ENCODE results near the gene GDF2. TPM values are rescaled to one million over a fixed set of nuclear protein-coding genes. Genes with fewer than 3 reads are reported as not detected.
A peak's percentile ranks its signal among the peaks of the same experiment; 100 is the strongest.

The GDF2 gene
- total and polyA plus RNA-seq, 12 donors: not detected

GRCh38 chr10:47299611-47300428, 22.4 kb upstream of the GDF2 start, which contains the start of gene GDF10:
Gene GDF10 (plus strand): TSS chr10:47300197. CDS start chr10:47300652, 455 bp downstream.
- H3K9me3 ChIP-seq: no peaks in the 10 kb centered on the region
- TF ChIP-seq CTCF (IDR thresholded peaks at IDR 0.05): no peak
- H3K4me3 ChIP-seq: peak within 1 kb of the TSS in 9 of 10 donors; percentile 35 to 56 (median 50)
- intact Hi-C loops (cut with DNase I): loop anchor here in 1 of 10 donors (10.0 kb wide), 1 partner anchor 1115 kb away; no protein-coding TSS in a partner anchor
- WGBS, 2 donors: 5 to 11% methylated on average over 31 to 64 of the region's 64 CpGs
- H3K36me3 ChIP-seq: no peaks in the 10 kb centered on the region
- peak within 1 kb of the TSS in 2 of 10 donors; percentile 14 to 34 for H3K27ac ChIP-seq
- no peak for DNase-seq
- H3K27me3 ChIP-seq: peaks cover 8 to 87% (median 40%) of the 10 kb centered on the region in 7 donors
- peak in 4 of 8 donors; percentile 20 to 33 (median 29) for ATAC-seq
- H3K4me1 ChIP-seq: peaks cover 0 to 10% (median 4%) of the 10 kb centered on the region in 9 donors

GRCh38 chr10:47300429-47300931, 21.8 kb upstream of the GDF2 start:
- no peak for DNase-seq
- H3K9me3 ChIP-seq: no peaks in the 10 kb centered on the region
- peaks cover 0 to 10% (median 4%) of the 10 kb centered on the region in 9 donors for H3K4me1 ChIP-seq
- WGBS, 2 donors: 2 to 3% methylated on average over 57 of the region's 57 CpGs
- intact Hi-C loops (cut with DNase I): loop anchor here in 1 of 10 donors (10.0 kb wide), 1 partner anchor 1116 kb away; no protein-coding TSS in a partner anchor
- H3K4me3 ChIP-seq: peak overlapping the region in 9 of 10 donors; percentile 35 to 56 (median 50)
- peak in 4 of 9 donors; percentile 9 to 34 (median 24) for TF ChIP-seq CTCF (IDR thresholded peaks at IDR 0.05)
- peaks cover 8 to 80% (median 40%) of the 10 kb centered on the region in 7 donors for H3K27me3 ChIP-seq
- no peaks in the 10 kb centered on the region for H3K36me3 ChIP-seq
- peak overlapping the region in 1 of 10 donors; percentile 34 for H3K27ac ChIP-seq
- ATAC-seq: peak in 4 of 8 donors; percentile 18 to 59 (median 43)

- intact Hi-C loops (cut with DNase I): loop anchor here in 1 of 10 donors (10.0 kb wide), 1 partner anchor 1117 kb away; no protein-coding TSS in a partner anchor
- ATAC-seq: no peak
- Histone ChIP-seq H3K27ac (no peak overlapping the region), H3K36me3 (no peaks in the 10 kb centered on the region), H3K4me3 (no peak overlapping the region), H3K9me3 (no peaks in the 10 kb centered on the region), H3K27me3 (peaks cover 8 to 69% (median 44%) of the 10 kb centered on the region in 7 donors), H3K4me1 (peaks cover 0 to 10% (median 4%) of the 10 kb centered on the region in 9 donors)
- no peak for TF ChIP-seq CTCF (IDR thresholded peaks at IDR 0.05)
- DNase-seq: no peak
- WGBS, 2 donors: 70 to 86% methylated on average over 2 of the region's 2 CpGs
Measured at GRCh38 chr10:47301833-47302232, 20.4 kb upstream of the GDF2 start.

- WGBS, 2 donors: 85 to 86% methylated on average over 7 of the region's 7 CpGs
- Histone ChIP-seq H3K27ac (no peak overlapping the region), H3K27me3 (peaks cover 8 to 59% (median 37%) of the 10 kb centered on the region in 7 donors), H3K4me3 (no peak overlapping the region), H3K36me3 (no peaks in the 10 kb centered on the region), H3K9me3 (no peaks in the 10 kb centered on the region), H3K4me1 (peaks cover 0 to 10% (median 4%) of the 10 kb centered on the region in 9 donors)
- no peak for ATAC-seq
- intact Hi-C loops (cut with DNase I): loop anchor here in 1 of 10 donors (10.0 kb wide), 1 partner anchor 1118 kb away; no protein-coding TSS in a partner anchor
- DNase-seq: no peak
- TF ChIP-seq CTCF (IDR thresholded peaks at IDR 0.05): no peak
Measured at GRCh38 chr10:47303105-47303504, 19.1 kb upstream of the GDF2 start.

All from heart right ventricle (tissue), 16 donors.